SKM-1 (cell line): ENCODE data around the gene IFT20.
"Not testable (repeated sequence)": the region's sequence is repeated elsewhere in the genome, so short reads cannot be mapped to it uniquely, and the experiment has no call there.

Experiments
- DNase-seq: peaks from one replicate; lab custom pipeline; 2025; ENCODE audit not compliant: unreplicated experiment; lab: John Stamatoyannopoulos, UW

IFT20 gene

DNA sequence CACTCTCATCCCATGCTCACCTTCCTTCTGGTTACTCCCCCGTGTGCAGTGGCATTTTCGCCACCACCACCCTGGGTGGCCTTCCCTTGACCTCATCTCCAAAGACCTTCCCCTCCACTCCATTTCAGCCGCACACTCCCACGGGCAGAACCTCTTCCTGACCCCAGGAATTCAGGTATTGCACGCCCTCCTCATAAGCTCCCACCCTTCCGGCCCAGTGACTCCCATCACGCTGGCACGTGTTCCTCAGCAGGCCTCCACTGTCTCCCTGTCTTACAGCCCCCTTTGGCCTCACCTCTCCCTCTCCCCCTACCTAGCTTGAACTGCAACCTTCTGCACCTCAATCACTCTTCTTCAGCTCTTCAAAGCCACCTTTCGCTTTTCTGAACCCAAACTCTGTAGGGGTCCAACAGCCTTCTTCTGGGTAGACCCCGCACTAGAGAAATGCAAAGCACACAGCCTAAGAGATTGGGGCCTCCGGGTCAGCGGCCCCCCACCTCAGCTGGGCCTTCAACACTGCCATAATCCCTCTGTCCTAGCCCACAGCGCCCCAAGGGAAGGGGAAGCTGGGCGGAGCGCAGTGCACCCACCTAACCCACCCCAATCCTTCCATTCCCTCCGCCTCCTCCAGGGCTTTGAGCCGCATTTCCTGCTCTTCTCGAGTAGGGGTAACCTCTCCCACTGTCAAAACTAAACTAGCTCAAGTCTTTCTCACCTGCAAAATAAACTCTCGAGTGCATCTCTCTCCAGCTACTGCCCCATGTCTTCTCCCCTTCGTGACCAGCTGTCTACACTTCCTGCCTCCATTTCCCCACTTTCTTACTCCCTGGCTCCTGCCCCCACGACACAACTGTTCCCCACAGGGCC lies 17.9 kb downstream of the IFT20 start:
- no peak for DNase-seq

DNA sequence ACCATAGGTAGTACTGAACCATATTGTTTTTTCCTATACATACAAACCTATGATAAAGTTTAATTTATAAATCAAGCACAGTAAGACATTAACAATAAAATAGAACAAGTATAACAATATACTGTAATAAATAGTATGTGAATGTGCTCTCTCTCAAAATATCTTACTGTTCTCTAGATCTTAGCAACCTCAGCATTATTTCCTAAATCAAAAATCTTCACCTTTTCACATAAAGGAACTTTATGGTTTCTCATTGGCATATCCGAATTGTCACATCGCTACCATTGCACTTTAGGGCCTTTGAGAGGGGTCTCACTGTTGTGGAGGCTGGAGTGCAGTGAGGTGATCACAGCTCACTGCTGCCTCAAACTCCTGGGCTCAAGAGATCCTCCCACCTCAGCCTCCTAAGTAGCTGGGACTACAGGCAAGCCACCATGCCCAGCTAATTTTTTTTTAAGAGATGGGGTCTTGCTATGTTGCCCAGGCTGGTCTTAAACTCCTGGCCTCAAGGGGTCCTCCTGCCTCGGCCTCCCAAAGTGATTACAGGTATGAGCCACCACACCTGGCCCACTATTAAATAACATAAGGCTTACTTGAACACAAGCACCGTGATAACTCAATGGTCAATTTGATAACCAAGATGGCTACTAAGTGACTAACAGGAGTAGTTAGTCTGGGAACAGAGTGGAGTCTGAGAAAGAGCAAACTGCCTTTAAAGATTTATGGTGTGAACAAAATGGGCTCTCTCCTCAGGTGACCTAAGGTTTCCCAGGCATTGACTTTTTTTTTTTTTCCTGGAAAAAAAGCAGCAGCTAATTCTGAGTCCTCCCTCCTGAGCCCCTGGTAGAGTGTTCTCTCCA lies 19.2 kb downstream of the IFT20 start:
- no peak for DNase-seq

- no peak for DNase-seq
Measured at GRCh38 chr17:28313841-28314240, 21.4 kb downstream of the IFT20 start.

GRCh38 chr17:28306954-28307401 lies 28.3 kb downstream of the IFT20 start:
- no peak for DNase-seq

DNA sequence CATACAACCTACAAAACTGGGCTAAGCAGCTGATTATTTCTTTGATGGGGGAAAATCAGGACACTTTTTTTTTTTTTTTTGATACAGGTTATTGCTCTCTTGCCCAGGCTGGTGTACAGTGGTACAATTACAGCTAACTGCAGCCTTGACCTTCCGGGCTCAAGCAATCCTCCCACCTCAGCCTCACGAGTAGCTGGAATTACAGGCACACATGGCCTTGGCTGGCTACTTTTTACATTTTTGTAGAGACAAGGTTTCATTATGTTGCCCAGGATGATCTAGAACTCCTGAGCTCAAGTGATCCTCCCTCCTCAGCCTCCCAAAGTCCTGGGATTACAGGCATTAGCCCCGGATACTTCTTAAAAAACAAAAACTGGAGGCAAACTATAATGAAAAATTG lies 36.8 kb downstream of the IFT20 start:
- no peak for DNase-seq

DNA sequence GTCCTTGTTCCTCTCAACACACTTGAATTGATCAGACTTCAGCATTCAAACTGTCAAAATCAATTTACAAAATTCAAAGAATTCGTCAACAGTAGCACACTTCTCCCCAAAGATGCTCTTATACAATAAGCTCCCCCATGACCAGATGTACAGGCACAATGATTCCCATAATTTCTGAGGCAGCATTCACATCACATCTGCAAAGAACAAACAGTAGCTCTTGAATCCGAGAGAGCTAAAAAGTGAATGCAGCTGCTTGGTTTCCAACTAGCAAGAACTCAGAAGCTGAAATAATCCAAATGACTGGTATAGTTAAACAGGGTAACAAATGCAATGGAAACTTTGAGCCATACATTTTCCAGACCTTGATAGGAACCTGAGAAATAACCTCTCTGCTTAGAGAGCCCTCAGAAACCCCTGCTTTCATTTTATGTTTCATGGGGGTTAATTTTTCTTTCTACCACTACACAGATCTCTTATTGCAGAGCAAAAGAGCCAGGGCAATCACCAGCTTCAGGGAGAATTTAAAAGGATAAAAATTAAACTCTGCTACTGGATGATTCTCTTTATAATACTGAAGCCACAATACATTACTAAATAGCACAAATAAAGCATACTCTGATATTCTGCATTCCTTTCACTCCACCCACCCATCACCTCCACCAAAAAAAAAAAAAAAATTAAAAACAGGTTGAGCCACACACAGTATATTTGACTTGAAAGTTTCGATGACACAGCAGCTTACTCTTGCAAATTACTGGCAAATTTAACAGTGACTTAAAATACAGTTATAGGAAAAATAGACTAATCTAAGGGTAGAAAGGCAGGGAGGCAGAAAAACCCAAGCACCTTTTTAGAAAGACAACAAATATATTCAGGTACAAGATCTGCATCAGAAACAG lies 39.3 kb downstream of the IFT20 start:
- DNase-seq: no peak

GRCh38 chr17:28293994-28294393 lies 41.3 kb downstream of the IFT20 start:
- peak; percentile 81 for DNase-seq

GRCh38 chr17:28292878-28293277 lies 42.4 kb downstream of the IFT20 start:
- DNase-seq: not testable (repeated sequence)

DNA sequence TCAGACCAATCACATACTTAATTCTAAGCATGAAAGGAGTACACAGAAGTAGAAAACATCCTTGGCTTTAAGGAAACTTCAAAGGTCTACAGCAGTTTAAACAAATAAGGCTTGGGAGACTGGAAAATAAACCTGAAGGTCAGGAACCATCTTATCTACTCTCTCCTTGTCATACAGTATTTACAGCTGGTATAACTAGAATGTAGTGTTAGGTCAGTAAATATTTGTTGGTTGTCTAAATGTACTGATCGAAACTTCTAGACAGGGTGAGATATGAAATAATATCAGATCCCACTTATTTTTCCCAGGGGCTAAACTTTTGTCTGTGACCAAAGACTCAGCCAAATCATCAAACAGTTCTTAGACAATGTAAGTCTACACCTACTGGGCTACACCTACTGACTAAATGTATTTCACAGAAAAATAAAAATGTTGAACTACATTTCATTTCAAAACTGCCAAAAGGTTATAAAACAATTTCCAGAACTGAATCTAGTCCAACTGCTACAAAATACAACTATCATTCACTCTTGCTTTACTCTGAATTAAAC lies 43.4 kb downstream of the IFT20 start:
- no peak for DNase-seq

- DNase-seq: no peak
Measured at GRCh38 chr17:28290703-28291102, 44.6 kb downstream of the IFT20 start.

- no peak for DNase-seq
Measured at GRCh38 chr17:28285965-28286364, 49.3 kb downstream of the IFT20 start.

- no peak for DNase-seq
Measured at GRCh38 chr17:28282596-28282995, 52.7 kb downstream of the IFT20 start.

- no peak for DNase-seq
Measured at GRCh38 chr17:28280826-28281225, 54.4 kb downstream of the IFT20 start.

DNA sequence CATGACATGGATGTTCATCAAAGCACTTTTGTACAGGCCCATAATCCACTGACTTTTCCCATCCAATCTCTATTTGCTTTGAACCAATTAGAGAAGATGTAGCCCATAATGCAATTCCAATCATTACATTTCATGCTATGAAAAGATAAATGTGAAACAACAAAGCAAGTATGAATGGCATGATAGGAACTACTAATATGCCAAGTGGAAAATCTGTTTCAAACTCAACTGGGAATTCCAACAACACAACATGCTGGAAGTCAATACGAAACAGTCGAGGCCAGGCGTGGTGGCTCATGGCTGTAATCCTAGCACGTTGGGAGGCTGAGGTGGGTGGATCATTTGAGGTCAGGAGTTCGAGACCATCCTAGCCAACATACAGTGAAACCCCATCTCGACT lies 55.9 kb downstream of the IFT20 start:
- no peak for DNase-seq
